ENCODE results near the gene MED27.

MED27 gene

GRCh38 chr9:131968632-131969031, 111.0 kb downstream of the MED27 start:
- Histone ChIP-seq H3K27me3 (no peaks in the 10 kb centered on the region), H3K4me3 (ENCODE audit: low read depth in 1 of 2, low read length in 1 of 2) (no peak overlapping the region), H3K36me3 (no peaks in the 10 kb centered on the region), H3K4me1 (ENCODE audit: control insufficient read depth in 1 of 2, insufficient read depth in 1 of 2, low read depth in 1 of 2, low read length in 1 of 2) (no peaks in the 10 kb centered on the region), H3K9me3 (no peaks in the 10 kb centered on the region), H3K27ac (no peak overlapping the region)
- no peak for TF ChIP-seq CTCF (IDR thresholded peaks at IDR 0.05)

GRCh38 chr9:131965841-131966240, 113.8 kb downstream of the MED27 start:
- Histone ChIP-seq H3K4me3 (ENCODE audit: low read depth in 1 of 2, low read length in 1 of 2) (no peak overlapping the region), H3K4me1 (ENCODE audit: control insufficient read depth in 1 of 2, insufficient read depth in 1 of 2, low read depth in 1 of 2, low read length in 1 of 2) (no peaks in the 10 kb centered on the region), H3K9me3 (no peaks in the 10 kb centered on the region), H3K27me3 (no peaks in the 10 kb centered on the region), H3K36me3 (no peaks in the 10 kb centered on the region), H3K27ac (no peak overlapping the region)
- no peak for TF ChIP-seq CTCF (IDR thresholded peaks at IDR 0.05)

GRCh38 chr9:131965103-131965502, 114.6 kb downstream of the MED27 start:
- H3K27ac ChIP-seq: no peak overlapping the region
- H3K36me3 ChIP-seq: peaks cover 3% of the 10 kb centered on the region
- H3K27me3 ChIP-seq: no peaks in the 10 kb centered on the region
- no peaks in the 10 kb centered on the region for H3K9me3 ChIP-seq
- no peaks in the 10 kb centered on the region for H3K4me1 ChIP-seq (ENCODE audit: control insufficient read depth in 1 of 2, insufficient read depth in 1 of 2, low read depth in 1 of 2, low read length in 1 of 2)
- TF ChIP-seq CTCF (IDR thresholded peaks at IDR 0.05): no peak
- H3K4me3 ChIP-seq (ENCODE audit: low read depth in 1 of 2, low read length in 1 of 2): no peak overlapping the region

- H3K9me3 ChIP-seq: no peaks in the 10 kb centered on the region
- H3K36me3 ChIP-seq: peaks cover 4% of the 10 kb centered on the region
- TF ChIP-seq CTCF (IDR thresholded peaks at IDR 0.05): no peak
- no peaks in the 10 kb centered on the region for H3K4me1 ChIP-seq (ENCODE audit: control insufficient read depth in 1 of 2, insufficient read depth in 1 of 2, low read depth in 1 of 2, low read length in 1 of 2)
- H3K27ac ChIP-seq: no peak overlapping the region
- H3K27me3 ChIP-seq: no peaks in the 10 kb centered on the region
- no peak overlapping the region for H3K4me3 ChIP-seq (ENCODE audit: low read depth in 1 of 2, low read length in 1 of 2)
These were observed 116.3 kb downstream of the MED27 start for GRCh38 chr9:131963072-131964030.

GRCh38 chr9:131961496-131961880, 118.2 kb downstream of the MED27 start:
- Histone ChIP-seq H3K4me1 (ENCODE audit: control insufficient read depth in 1 of 2, insufficient read depth in 1 of 2, low read depth in 1 of 2, low read length in 1 of 2) (no peaks in the 10 kb centered on the region), H3K36me3 (peaks cover 4% of the 10 kb centered on the region), H3K4me3 (ENCODE audit: low read depth in 1 of 2, low read length in 1 of 2) (no peak overlapping the region), H3K27ac (no peak overlapping the region), H3K9me3 (no peaks in the 10 kb centered on the region), H3K27me3 (no peaks in the 10 kb centered on the region)
- no peak for TF ChIP-seq CTCF (IDR thresholded peaks at IDR 0.05)
